Right atrium auricular region (tissue), 2 donors: ENCODE measurements around the gene GNL3L. TPM values are rescaled to one million over a fixed set of nuclear protein-coding genes. Genes with fewer than 3 reads are reported as not detected.
"Not testable (repeated sequence)": the region's sequence is repeated elsewhere in the genome, so short reads cannot be mapped to it uniquely, and the experiment has no call there.

ENCODE experiments used
- DNase-seq: peaks from one replicate; pipeline ENCODE4 v3.0.0-alpha.2; 2019; ENCODE audit warnings: low spot score
- H3K27ac ChIP-seq, 2 donors: fragments of 200-600 bp; sonication (generic); 1 replicate in 1 of 2; 2 replicates in 1 of 2; pipeline ENCODE4 v1.5.1; 2016 to 2019
- H3K27me3 ChIP-seq, 2 donors: fragments of 200-600 bp; sonication (generic); one replicate each; pipeline versions ENCODE4 v1.5.1 to v1.6.0; 2017 to 2019
- H3K36me3 ChIP-seq: fragments of 200-600 bp; sonication (generic); one replicate; pipeline ENCODE4 v1.5.1; 2016
- H3K4me1 ChIP-seq, 2 donors: fragments of 200-600 bp; sonication (generic); one replicate each; pipeline versions ENCODE4 v1.5.1 to v1.6.0; 2017 to 2019
- H3K4me3 ChIP-seq, 2 donors: fragments of 200-600 bp; sonication (generic); 1 replicate in 1 of 2; 2 replicates in 1 of 2; pipeline ENCODE4 v1.5.1; 2017 to 2019; ENCODE audit warnings: mild to moderate bottlenecking in 1 of 2, moderate library complexity in 1 of 2
- H3K9me3 ChIP-seq, 2 donors: fragments of 200-600 bp; sonication (generic); one replicate each; pipeline ENCODE4 v1.5.1; 2019
- total RNA-seq, 2 donors: library from RNA; depleted of rRNA; stranded (reverse); fragments of >200 nt; gene quantifications; one replicate each; pipeline ENCODE4 v1.1.0, GENCODE V29; 2016
- TF ChIP-seq, protein P1 (sequence below), 2 donors: fragments of 200-600 bp; sonication (generic); IDR thresholded peaks; one replicate each; pipeline ENCODE4 v1.5.1; 2019; ENCODE audit warnings: antibody characterized with exemption in 2 of 2

GNL3L gene
- total RNA-seq, 2 donors from 2014 or later = 24.6 to 35.5 TPM

DNA sequence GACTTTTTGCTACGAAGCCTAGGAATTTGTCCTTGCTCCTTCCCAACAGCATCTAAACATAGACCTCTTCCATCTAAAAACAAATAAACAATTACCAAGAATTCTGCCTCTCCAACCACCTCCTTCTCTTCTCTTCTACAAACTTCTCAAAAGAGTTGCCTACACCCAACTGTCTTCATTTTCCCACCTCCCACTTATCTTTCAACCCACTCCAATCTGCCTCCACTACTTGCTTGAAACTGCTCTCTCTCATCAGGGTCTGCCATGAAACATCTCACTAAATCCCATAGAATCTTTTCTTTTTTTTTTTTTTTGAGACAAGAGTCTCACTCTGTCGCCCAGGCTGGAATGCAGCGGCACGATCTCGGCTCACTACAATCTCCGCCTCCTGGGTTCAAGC is 33.1 kb upstream of the GNL3L start:
- H3K4me3 ChIP-seq = no peak overlapping the region

DNA sequence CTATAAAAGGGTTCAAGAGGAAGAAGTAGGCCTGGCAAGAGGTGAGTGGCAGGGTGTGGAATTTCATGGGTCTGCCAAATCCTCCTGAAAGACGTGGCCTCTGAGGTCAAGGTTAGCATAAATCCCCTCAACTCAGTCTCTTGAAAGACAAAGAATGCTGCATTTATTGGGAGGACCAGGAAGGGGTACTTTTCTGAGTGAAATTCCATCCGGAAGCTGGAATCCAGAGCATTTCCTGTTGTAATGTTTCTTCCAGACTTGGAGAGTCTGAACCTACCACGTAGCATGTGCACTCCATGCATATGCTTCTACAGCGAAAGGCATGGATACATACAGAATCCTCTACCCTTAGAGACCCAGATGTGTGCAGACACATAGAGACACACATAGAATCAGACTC is 20.6 kb upstream of the GNL3L start:
- Histone ChIP-seq H3K4me3 (no peak overlapping the region), H3K4me1 (no peaks in the 10 kb centered on the region), H3K9me3 (peaks cover 0 to 10% of the 10 kb centered on the region in 2 donors), H3K36me3 (no peaks in the 10 kb centered on the region), H3K27ac (peak overlapping the region in 1 of 2 donors; percentile 22), H3K27me3 (no peaks in the 10 kb centered on the region)
- no peak for DNase-seq
- TF ChIP-seq, protein P1, sequence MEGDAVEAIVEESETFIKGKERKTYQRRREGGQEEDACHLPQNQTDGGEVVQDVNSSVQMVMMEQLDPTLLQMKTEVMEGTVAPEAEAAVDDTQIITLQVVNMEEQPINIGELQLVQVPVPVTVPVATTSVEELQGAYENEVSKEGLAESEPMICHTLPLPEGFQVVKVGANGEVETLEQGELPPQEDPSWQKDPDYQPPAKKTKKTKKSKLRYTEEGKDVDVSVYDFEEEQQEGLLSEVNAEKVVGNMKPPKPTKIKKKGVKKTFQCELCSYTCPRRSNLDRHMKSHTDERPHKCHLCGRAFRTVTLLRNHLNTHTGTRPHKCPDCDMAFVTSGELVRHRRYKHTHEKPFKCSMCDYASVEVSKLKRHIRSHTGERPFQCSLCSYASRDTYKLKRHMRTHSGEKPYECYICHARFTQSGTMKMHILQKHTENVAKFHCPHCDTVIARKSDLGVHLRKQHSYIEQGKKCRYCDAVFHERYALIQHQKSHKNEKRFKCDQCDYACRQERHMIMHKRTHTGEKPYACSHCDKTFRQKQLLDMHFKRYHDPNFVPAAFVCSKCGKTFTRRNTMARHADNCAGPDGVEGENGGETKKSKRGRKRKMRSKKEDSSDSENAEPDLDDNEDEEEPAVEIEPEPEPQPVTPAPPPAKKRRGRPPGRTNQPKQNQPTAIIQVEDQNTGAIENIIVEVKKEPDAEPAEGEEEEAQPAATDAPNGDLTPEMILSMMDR (IDR thresholded peaks at IDR 0.05) = no peak

More for the DNA sequence above, 33.1 kb upstream of the GNL3L start:
- Histone ChIP-seq H3K27ac (peak overlapping the region in 1 of 2 donors; percentile 68), H3K9me3 (no peaks in the 10 kb centered on the region), H3K27me3 (no peaks in the 10 kb centered on the region), H3K36me3 (no peaks in the 10 kb centered on the region), H3K4me1 (peaks cover 0 to 13% of the 10 kb centered on the region in 2 donors)
- TF ChIP-seq, protein P1 (IDR thresholded peaks at IDR 0.05) = no peak
- no peak for DNase-seq

DNA sequence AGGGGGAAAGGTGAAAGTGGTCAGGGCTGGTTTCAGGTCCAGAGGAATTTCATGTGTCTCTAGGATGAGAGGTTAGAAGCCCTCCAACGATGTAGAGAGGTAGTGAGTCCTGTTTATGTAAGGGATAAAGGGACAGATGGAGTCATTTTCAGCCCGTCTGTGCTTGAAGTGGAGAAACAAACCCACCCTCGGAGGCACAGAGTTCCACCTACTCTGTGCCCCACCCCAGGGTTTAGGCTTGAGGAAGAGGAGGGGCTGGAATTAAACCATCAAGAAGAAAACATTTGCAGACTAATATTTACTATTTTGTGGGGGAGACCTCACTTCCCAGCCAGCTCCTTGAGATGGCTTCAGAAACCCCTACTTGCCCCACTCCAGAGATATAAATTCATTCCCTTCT is 868 bp upstream of the GNL3L start:
- H3K4me3 ChIP-seq = peak overlapping the region in 1 of 2 donors; percentile 64
- TF ChIP-seq, protein P1 (IDR thresholded peaks at IDR 0.05) = no peak
- peaks cover 0 to 6% of the 10 kb centered on the region in 2 donors for H3K9me3 ChIP-seq
- H3K27ac ChIP-seq = peak overlapping the region; percentile 78 to 84
- H3K27me3 ChIP-seq = no peaks in the 10 kb centered on the region
- no peak for DNase-seq
- peaks cover 0 to 17% of the 10 kb centered on the region in 2 donors for H3K4me1 ChIP-seq
- no peaks in the 10 kb centered on the region for H3K36me3 ChIP-seq

DNA sequence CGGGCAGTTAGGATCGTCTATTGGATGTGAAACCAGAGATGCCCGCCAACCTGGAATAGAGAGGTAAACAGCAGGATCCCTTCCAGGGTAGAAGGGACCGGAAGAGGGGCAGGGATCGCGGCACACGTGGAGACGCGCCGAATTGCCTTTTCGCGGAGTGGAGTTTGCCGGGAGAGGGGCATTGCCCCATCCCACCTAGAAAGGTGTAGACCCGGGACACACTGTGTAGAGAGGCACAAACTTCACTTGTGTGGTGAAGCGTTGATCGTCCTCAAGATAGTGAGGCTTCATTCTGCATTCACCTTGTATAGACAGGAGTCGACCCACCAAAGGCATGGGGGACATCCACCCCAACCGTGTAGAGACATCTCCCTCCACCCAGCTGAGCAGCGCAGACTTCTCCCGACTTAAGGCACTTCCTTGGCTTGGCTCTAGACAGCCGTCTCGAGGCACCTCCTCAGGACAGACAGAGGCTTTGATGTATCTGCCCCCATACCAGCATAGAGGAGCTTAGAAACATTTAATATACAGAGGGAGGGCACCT is 410 bp downstream of the GNL3L start:
- Histone ChIP-seq H3K27me3 (no peaks in the 10 kb centered on the region), H3K9me3 (peaks cover 0 to 6% of the 10 kb centered on the region in 2 donors), H3K4me1 (peaks cover 0 to 17% of the 10 kb centered on the region in 2 donors), H3K4me3 (peak overlapping the region; percentile 64), H3K27ac (peak overlapping the region; percentile 78 to 84), H3K36me3 (no peaks in the 10 kb centered on the region)
- DNase-seq = no peak
- TF ChIP-seq, protein P1 (IDR thresholded peaks at IDR 0.05) = no peak

DNA sequence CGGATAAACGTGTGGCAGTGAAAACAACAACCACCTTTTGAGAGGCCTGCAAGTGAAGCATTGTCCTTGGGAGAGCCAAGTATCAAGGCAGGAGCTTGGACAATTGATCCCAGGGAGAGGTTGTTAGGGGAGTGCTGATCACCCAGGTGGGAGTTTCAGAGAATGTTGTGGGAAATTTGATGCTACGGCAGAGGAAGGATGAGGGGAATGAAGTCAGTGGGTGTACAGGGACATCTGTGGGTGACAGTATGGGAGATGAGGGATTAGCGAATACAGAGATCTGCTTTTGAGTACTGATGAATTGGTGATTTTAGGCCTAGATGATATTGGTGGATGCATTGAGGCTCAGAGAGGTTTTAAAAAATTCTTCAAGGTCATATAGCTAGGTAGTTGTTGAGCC is 4.3 kb downstream of the GNL3L start:
- Histone ChIP-seq H3K27ac (no peak overlapping the region), H3K9me3 (peaks cover 0 to under 1% of the 10 kb centered on the region in 2 donors), H3K4me3 (no peak overlapping the region), H3K36me3 (peaks cover 7% of the 10 kb centered on the region), H3K27me3 (no peaks in the 10 kb centered on the region), H3K4me1 (peaks cover 0 to 17% of the 10 kb centered on the region in 2 donors)
- TF ChIP-seq, protein P1 (IDR thresholded peaks at IDR 0.05) = no peak
- DNase-seq = no peak

DNA sequence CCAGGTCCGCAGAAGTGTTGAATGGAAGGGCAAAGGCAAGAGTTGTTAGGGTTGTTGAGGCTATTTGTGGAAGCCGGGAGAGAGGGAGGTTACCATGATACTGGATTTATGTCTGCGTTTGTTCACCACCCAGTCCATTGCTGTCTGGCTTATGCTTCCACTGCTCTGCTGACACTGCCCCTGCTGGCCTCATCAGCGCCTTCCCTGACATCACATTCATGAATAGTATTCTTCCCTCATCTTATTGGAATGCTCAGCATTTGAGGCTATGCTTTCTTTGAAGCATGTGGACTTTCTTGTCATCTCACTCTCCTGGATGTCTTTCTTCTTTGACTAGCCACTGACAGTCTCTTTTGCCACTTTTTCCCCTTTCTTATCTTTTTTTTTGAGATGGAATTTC is 10.3 kb downstream of the GNL3L start:
- DNase-seq = no peak
- H3K27ac ChIP-seq = peak overlapping the region in 1 of 2 donors; percentile 24

DNA sequence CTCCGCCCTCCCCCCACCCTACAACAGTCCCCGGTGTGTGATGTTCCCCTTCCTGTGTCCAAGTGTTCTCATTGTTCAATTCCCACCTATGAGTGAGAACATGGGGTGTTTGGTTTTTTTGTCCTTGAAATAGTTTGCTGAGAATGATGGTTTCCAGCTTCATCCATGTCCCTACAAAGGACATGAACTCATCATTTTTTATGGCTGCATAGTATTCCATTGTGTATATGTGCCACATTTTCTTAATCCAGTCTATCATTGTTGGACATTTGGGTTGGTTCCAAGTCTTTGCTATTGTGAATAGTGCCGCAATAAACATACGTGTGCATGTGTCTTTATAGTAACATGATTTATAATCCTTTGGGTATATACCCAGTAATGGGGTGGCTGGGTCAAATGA is 12.2 kb downstream of the GNL3L start:
- not testable (repeated sequence) for H3K27ac ChIP-seq, H3K4me3 ChIP-seq, H3K9me3 ChIP-seq, H3K4me1 ChIP-seq, DNase-seq, H3K27me3 ChIP-seq
- H3K36me3 ChIP-seq = peaks cover 39% of the 10 kb centered on the region

More for the DNA sequence above, 10.3 kb downstream of the GNL3L start:
- H3K4me3 ChIP-seq = no peak overlapping the region
- TF ChIP-seq, protein P1 (IDR thresholded peaks at IDR 0.05) = no peak
- H3K9me3 ChIP-seq = no peaks in the 10 kb centered on the region
- H3K4me1 ChIP-seq = no peaks in the 10 kb centered on the region
- no peaks in the 10 kb centered on the region for H3K27me3 ChIP-seq
- H3K36me3 ChIP-seq = peaks cover 20% of the 10 kb centered on the region
